GM19023 (cell line): ENCODE results near the gene EFCC1.

Experiments
- ATAC-seq: cut with Tn5 transposase; IDR thresholded peaks from one replicate; pipeline ENCODE4 v1.9.1; 2021; ENCODE audit warnings: mild to moderate bottlenecking, moderate library complexity; ENCODE audit not compliant: unreplicated experiment

The EFCC1 gene, protein sequence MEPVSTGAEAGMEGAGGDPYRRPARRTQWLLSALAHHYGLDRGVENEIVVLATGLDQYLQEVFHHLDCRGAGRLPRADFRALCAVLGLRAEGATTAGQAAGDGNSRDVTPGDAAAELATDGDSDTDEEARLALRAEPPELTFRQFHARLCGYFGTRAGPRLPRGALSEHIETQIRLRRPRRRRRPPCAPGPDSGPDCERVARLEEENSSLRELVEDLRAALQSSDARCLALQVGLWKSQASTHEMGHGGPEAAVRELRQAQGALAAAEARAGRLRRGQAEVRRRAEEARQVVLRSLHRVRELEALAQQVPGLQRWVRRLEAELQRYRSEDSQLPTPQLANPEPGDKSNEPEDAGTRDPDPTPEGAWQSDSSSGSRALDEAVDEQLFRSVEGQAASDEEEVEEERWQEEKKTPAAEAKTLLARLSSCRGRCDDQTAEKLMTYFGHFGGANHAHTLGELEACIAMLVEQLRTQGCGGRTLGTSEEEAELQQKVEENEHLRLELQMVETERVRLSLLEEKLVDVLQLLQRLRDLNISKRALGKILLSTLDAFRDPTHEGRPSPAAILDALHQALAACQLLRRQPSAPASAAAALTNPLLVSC

DNA sequence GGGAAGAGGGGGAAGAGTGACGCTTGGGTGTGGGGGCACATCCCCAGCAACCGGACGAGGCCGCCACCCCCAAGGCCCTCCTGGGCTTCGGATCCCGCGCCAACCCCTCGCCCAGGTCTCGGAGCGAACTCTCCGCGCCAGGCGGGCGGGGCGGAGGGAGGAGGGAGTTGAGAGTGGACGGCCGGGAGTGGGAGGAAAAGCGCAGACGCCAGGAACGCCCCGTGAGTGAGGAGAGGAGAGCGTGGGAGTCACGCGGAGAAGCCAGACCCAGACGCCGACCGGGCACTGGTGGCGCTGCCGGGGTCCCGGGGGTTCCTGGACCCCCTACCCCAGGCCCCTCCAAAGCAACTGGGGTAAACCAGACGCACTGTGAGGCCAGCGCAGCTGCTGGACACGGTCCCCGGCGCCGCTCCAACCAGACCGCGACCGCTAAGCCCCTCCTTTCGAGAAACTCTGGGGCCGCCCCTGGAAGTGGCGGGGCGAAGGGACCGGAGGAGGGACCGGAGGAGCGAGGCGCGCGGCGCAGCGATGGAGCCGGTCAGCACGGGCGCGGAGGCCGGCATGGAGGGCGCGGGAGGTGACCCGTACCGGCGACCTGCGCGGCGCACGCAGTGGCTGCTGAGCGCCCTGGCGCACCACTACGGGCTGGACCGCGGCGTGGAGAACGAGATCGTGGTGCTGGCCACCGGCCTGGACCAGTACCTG lies at the start of gene EFCC1:
TSS of gene EFCC1 (plus strand) at position 204 of the 705 bp plus-strand sequence. CDS start at position 529, 325 bp downstream.
- ATAC-seq = no peak

- no peak for ATAC-seq
Measured at GRCh38 chr3:128956440-128956839, 44.7 kb upstream of the EFCC1 start.

GRCh38 chr3:128965280-128965679 lies 35.8 kb upstream of the EFCC1 start:
- no peak for ATAC-seq

GRCh38 chr3:128965818-128966217 lies 35.3 kb upstream of the EFCC1 start:
- no peak for ATAC-seq

DNA sequence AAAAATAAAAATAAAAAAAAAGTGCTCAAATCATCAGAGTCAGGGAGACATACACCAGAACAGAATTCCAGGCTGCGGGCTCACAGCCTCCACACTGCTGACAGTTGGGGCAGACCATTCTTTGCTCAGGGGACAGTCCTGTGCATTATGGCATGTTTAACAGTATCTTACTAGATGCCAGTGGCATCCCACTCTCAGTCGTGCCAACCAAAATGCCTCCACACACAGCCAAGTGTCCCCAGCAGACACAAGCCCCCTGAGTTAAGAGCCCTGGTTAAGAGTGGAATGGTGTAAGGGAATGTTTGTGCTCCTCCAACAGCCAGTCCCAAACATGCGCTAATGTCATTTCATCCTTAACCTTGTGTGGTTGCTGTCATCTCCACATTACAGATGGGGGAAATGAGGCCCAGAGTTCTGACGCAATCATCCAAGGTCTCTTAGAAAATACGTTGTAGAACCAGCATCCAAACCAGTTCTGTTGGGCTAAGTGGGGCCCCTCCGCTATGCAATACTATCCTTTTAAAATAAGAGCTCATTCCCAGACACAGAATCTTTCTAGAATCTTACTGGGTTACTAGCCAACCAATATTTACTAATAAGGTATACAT lies 33.3 kb upstream of the EFCC1 start:
- ATAC-seq = no peak

GRCh38 chr3:128969993-128970739 lies 30.9 kb upstream of the EFCC1 start:
- no peak for ATAC-seq

GRCh38 chr3:128970740-128971047 lies 30.4 kb upstream of the EFCC1 start:
- no peak for ATAC-seq

- ATAC-seq = no peak
Measured at GRCh38 chr3:128971421-128972100, 29.5 kb upstream of the EFCC1 start.

- no peak for ATAC-seq
Measured at GRCh38 chr3:128973988-128974564, 27.0 kb upstream of the EFCC1 start.

DNA sequence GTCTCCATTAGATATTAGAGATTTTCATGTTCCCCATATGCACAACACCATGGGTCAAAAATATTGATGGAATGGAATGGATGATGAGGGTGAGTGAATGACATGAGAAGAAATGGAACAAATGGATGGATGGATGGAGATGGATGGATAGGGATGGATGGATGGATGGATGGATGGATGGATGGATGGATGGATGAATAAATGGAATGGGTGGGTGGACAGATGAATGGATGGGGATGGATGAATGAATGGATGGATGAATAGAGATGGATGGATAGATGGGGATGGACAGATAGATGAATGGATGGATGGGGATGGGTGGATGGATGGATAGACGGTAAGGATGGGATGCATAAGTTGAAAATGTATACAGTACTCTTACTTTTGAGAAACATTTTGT lies 25.8 kb upstream of the EFCC1 start:
- ATAC-seq = no peak

- no peak for ATAC-seq
Measured at GRCh38 chr3:128983293-128984069, 17.6 kb upstream of the EFCC1 start.

DNA sequence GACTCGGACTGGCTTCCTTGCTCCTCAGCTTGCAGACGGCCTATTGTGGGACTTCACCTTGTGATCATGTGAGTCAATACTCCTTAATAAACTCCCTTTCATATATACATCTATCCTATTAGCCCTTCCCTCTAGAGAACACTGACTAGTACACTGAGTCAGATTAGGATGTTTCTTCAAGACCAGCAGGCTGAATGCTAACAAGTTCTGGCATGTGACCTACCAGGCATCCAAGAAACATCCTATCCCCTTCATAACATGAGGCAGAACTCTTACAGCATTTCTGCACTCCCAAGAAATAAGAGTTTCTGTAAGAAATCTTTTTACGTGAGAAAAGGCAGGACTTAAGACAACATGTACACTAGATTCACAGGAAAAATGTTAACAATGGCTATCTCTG lies 16.5 kb upstream of the EFCC1 start:
- ATAC-seq = no peak

GRCh38 chr3:128987302-128988100 lies 13.6 kb upstream of the EFCC1 start:
- ATAC-seq = no peak

- ATAC-seq = no peak
Measured at GRCh38 chr3:128988286-128988685, 12.8 kb upstream of the EFCC1 start.

GRCh38 chr3:128991355-128991895 lies 9.7 kb upstream of the EFCC1 start:
- no peak for ATAC-seq

DNA sequence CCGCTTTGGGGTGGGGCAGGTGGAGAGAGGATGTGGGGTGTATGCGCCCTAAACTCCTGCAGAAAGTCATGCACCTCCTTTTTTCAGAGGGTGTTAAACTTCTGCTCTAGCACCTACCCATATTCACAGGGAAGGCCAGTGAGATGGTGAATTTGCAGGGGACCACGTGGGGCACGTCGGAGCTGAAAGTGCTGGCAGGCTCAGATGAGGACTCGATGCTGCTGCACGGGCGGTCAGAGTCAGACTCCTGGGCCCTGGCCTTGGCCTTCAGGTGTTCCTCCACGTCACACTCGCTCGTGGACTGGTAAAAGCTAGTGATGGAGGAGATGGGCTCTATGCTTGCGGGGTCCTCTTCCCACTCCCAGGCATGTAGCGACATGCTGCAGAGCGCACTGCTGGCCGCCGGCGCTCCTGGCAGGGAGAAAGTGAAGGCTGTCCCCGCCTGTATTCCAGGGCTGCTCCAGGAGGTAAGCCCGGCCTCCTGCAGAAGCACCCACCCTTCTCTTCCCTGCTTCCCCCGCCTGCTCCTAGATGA lies 8.1 kb upstream of the EFCC1 start:
- no peak for ATAC-seq

DNA sequence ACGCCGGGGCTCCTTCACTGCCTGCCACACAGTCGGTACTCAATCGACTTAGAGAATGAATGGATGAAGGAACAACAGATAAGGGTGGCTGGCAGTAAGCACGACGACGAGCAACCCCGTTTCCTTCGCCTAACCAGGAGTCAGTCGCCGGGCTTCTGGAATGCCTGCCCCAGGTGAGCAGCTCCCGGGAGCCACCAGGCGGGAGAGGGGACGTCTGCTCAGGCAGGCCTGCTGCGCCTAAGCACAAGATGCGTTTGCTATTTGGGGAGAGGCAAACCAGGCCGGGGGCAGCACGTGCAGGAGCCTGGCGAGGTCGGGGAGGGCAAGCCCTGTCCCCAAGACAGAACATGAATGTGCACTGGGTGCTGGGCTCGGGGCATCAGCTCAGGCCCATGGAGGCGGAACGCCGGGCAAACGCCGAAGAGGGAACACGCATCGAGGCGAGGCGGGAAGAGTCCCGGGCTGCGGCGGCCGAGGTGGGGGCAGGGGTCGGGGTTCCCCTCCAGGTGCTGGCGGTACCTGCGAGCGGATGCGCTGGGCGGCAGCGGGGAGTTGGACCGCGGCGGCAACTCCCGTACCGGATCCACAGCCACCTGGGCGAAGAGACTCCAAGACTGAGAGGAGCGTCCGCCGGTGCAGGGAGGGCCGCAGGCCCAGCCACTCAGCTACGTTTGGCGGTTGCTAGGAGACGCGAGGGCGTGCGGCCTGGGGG lies 7.5 kb upstream of the EFCC1 start, which contains the start of gene CFAP92:
TSS of gene CFAP92 (minus strand) at position 616 of the 712 bp plus-strand sequence. CDS start 772 bp downstream, outside the sequence.
- ATAC-seq = peak; percentile 82
